ENCODE measurements around the gene CYP27A1.
"Not testable (repeated sequence)": the region's sequence is repeated elsewhere in the genome, so short reads cannot be mapped to it uniquely, and the experiment has no call there.

Gene CYP27A1

DNA sequence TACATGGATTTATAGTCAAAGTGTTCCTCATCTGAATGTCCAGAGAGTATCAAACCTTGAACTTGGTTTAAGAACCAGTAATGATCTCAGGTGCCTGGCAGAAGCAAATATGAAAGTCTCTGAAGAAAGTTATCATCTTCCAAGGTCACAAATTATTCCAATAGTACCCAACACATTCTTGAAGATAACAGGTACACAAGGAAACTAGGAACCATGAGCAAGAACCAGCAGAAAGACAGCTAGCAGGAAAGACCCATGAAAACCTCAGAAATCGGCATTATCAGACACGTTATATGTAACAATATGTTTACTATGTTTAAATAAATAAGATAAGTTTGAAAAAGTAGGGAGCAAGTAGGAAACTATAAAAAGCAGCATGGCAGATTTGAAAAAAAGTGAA, 55.5 kb downstream of the CYP27A1 start:
- no peaks in the 10 kb centered on the region for H3K79me2 ChIP-seq (ENCODE audit: control insufficient read depth, insufficient read depth, low read length, poor library complexity)
- H3K14ac ChIP-seq (ENCODE audit: low read length), result no peak overlapping the region
- H3K4me2 ChIP-seq (ENCODE audit: low read length), result no peak overlapping the region
- H3K18ac ChIP-seq (ENCODE audit: low read length), result no peak overlapping the region
- no peaks in the 10 kb centered on the region for H3K79me1 ChIP-seq (ENCODE audit: low read length)
- no peak for DNase-seq
- H2BK12ac ChIP-seq (ENCODE audit: low read length), result no peak overlapping the region
- no peak overlapping the region for H2BK120ac ChIP-seq (ENCODE audit: insufficient read depth, low read length, poor library complexity)
- no peak overlapping the region for H2AFZ ChIP-seq (ENCODE audit: insufficient read depth, low read length, poor library complexity)
- H4K91ac ChIP-seq (ENCODE audit: low read depth, low read length), result no peak overlapping the region
- H3K4me1 ChIP-seq (ENCODE audit: control insufficient read depth in 1 of 2, insufficient read depth in 2 of 2, low read length in 2 of 2), result no peaks in the 10 kb centered on the region
- H4K12ac ChIP-seq (ENCODE audit: low read depth, low read length), result no peak overlapping the region
- H3K27ac ChIP-seq (ENCODE audit: low read depth, low read length), result no peak overlapping the region
- no peak overlapping the region for H3K9ac ChIP-seq (ENCODE audit: low read length)
- no peak overlapping the region for H3K23ac ChIP-seq (ENCODE audit: low read length)
- H3K4ac ChIP-seq (ENCODE audit: low read depth, low read length), result no peak overlapping the region
- no peak overlapping the region for H2BK5ac ChIP-seq (ENCODE audit: low read depth, low read length, poor library complexity)
- no peak overlapping the region for H4K8ac ChIP-seq (ENCODE audit: low read depth, low read length)
- no peaks in the 10 kb centered on the region for H3K36me3 ChIP-seq (ENCODE audit: control insufficient read depth in 1 of 2, insufficient read depth in 2 of 2, low read length in 2 of 2)
- H3K27me3 ChIP-seq (ENCODE audit: insufficient read depth, low read length), result no peaks in the 10 kb centered on the region
- no peaks in the 10 kb centered on the region for H3K9me3 ChIP-seq (ENCODE audit: insufficient read depth, low read depth, low read length)
- no peak overlapping the region for H2AK5ac ChIP-seq (ENCODE audit: low read length)
- no CpG with 5 or more reads among the region's 2 CpGs for WGBS (ENCODE audit: extremely low coverage, insufficient coverage, insufficient read length)
- no peak overlapping the region for H3K4me3 ChIP-seq (ENCODE audit: low read depth, low read length)

- H2AFZ ChIP-seq (ENCODE audit: insufficient read depth, low read length, poor library complexity), result no peak overlapping the region
- H3K79me2 ChIP-seq (ENCODE audit: control insufficient read depth, insufficient read depth, low read length, poor library complexity), result no peaks in the 10 kb centered on the region
- no peak overlapping the region for H2AK5ac ChIP-seq (ENCODE audit: low read length)
- no peak overlapping the region for H3K14ac ChIP-seq (ENCODE audit: low read length)
- no peak overlapping the region for H2BK12ac ChIP-seq (ENCODE audit: low read length)
- H3K4me2 ChIP-seq (ENCODE audit: low read length), result no peak overlapping the region
- no peak overlapping the region for H2BK120ac ChIP-seq (ENCODE audit: insufficient read depth, low read length, poor library complexity)
- H3K79me1 ChIP-seq (ENCODE audit: low read length), result no peaks in the 10 kb centered on the region
- H4K8ac ChIP-seq (ENCODE audit: low read depth, low read length), result no peak overlapping the region
- no peak overlapping the region for H3K18ac ChIP-seq (ENCODE audit: low read length)
- no peak overlapping the region for H4K91ac ChIP-seq (ENCODE audit: low read depth, low read length)
- no peak for DNase-seq
- no peaks in the 10 kb centered on the region for H3K27me3 ChIP-seq (ENCODE audit: insufficient read depth, low read length)
- no peak overlapping the region for H3K23ac ChIP-seq (ENCODE audit: low read length)
- no CpG with 5 or more reads among the region's 4 CpGs for WGBS (ENCODE audit: extremely low coverage, insufficient coverage, insufficient read length)
- no peak overlapping the region for H4K12ac ChIP-seq (ENCODE audit: low read depth, low read length)
- no peaks in the 10 kb centered on the region for H3K36me3 ChIP-seq (ENCODE audit: control insufficient read depth in 1 of 2, insufficient read depth in 2 of 2, low read length in 2 of 2)
- H3K9me3 ChIP-seq (ENCODE audit: insufficient read depth, low read depth, low read length), result no peaks in the 10 kb centered on the region
- H3K4me3 ChIP-seq (ENCODE audit: low read depth, low read length), result no peak overlapping the region
- no peak overlapping the region for H3K4ac ChIP-seq (ENCODE audit: low read depth, low read length)
- no peak overlapping the region for H2BK5ac ChIP-seq (ENCODE audit: low read depth, low read length, poor library complexity)
- H3K4me1 ChIP-seq (ENCODE audit: control insufficient read depth in 1 of 2, insufficient read depth in 2 of 2, low read length in 2 of 2), result no peaks in the 10 kb centered on the region
- H3K27ac ChIP-seq (ENCODE audit: low read depth, low read length), result no peak overlapping the region
- no peak overlapping the region for H3K9ac ChIP-seq (ENCODE audit: low read length)
These were observed 57.5 kb downstream of the CYP27A1 start for GRCh38 chr2:218839430-218839829.

DNA sequence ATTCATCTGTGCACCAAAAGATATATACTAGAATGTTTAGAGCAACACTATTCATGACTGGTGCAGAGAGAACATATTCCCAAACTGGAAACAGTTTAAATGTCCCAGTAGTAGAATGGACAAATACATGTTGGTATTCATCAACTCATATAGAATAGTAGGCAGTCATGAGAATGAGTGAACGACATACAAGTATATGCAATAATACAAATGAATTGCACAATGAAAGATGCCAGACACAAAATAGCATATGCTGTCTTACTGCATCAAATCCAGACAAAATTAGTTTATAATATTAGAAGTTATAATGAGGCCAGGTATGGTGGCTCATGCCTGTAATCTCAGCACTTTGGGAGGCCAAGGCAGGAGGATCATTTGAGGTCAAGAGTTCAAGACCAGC, 57.9 kb downstream of the CYP27A1 start:
- Histone ChIP-seq H3K14ac (ENCODE audit: low read length) (no peak overlapping the region), H2BK5ac (ENCODE audit: low read depth, low read length, poor library complexity) (no peak overlapping the region)
- no CpG with 5 or more reads among the region's 1 CpG for WGBS (ENCODE audit: extremely low coverage, insufficient coverage, insufficient read length)

DNA sequence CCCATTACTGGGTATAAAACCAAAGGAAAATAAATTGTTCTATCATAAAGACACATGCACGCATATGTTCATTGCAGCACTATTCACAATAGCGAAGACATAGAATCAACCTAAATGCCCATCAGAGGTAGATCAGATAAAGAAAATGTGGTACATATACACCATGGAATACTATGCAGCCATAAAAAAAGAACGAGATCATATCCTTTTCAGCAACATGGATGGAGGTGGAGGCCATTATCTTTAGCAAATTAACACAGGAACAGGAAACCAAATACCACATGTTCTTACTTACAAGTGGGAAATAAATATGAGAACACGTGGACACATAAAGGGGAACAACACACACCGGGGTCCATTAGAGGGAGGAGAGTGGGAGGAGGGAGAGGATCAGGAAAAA, 62.4 kb downstream of the CYP27A1 start:
- not testable (repeated sequence) for H3K27me3 ChIP-seq (ENCODE audit: insufficient read depth, low read length); H2BK12ac ChIP-seq (ENCODE audit: low read length); H3K23ac ChIP-seq (ENCODE audit: low read length); H3K4me3 ChIP-seq (ENCODE audit: low read depth, low read length); H3K18ac ChIP-seq (ENCODE audit: low read length); H3K79me1 ChIP-seq (ENCODE audit: low read length); H3K9ac ChIP-seq (ENCODE audit: low read length); H3K36me3 ChIP-seq (ENCODE audit: control insufficient read depth in 1 of 2, insufficient read depth in 2 of 2, low read length in 2 of 2); H3K79me2 ChIP-seq (ENCODE audit: control insufficient read depth, insufficient read depth, low read length, poor library complexity); H4K12ac ChIP-seq (ENCODE audit: low read depth, low read length); H2AK5ac ChIP-seq (ENCODE audit: low read length); H3K4me1 ChIP-seq (ENCODE audit: control insufficient read depth in 1 of 2, insufficient read depth in 2 of 2, low read length in 2 of 2); H3K9me3 ChIP-seq (ENCODE audit: insufficient read depth, low read depth, low read length); H3K4me2 ChIP-seq (ENCODE audit: low read length); DNase-seq; H2AFZ ChIP-seq (ENCODE audit: insufficient read depth, low read length, poor library complexity); H3K27ac ChIP-seq (ENCODE audit: low read depth, low read length); H2BK120ac ChIP-seq (ENCODE audit: insufficient read depth, low read length, poor library complexity); H4K91ac ChIP-seq (ENCODE audit: low read depth, low read length); H4K8ac ChIP-seq (ENCODE audit: low read depth, low read length); H2BK5ac ChIP-seq (ENCODE audit: low read depth, low read length, poor library complexity); H3K14ac ChIP-seq (ENCODE audit: low read length); H3K4ac ChIP-seq (ENCODE audit: low read depth, low read length)
- WGBS (ENCODE audit: extremely low coverage, insufficient coverage, insufficient read length), result no CpG with 5 or more reads among the region's 5 CpGs

More for the DNA sequence above, 57.9 kb downstream of the CYP27A1 start:
- Histone ChIP-seq H4K12ac (ENCODE audit: low read depth, low read length) (no peak overlapping the region), H3K27me3 (ENCODE audit: insufficient read depth, low read length) (no peaks in the 10 kb centered on the region), H2AFZ (ENCODE audit: insufficient read depth, low read length, poor library complexity) (no peak overlapping the region), H2BK120ac (ENCODE audit: insufficient read depth, low read length, poor library complexity) (no peak overlapping the region), H3K36me3 (ENCODE audit: control insufficient read depth in 1 of 2, insufficient read depth in 2 of 2, low read length in 2 of 2) (peaks cover 0 to 2% of the 10 kb centered on the region in 2 experiments), H3K18ac (ENCODE audit: low read length) (no peak overlapping the region), H4K8ac (ENCODE audit: low read depth, low read length) (no peak overlapping the region), H3K4me3 (ENCODE audit: low read depth, low read length) (no peak overlapping the region), H3K23ac (ENCODE audit: low read length) (no peak overlapping the region), H3K9ac (ENCODE audit: low read length) (no peak overlapping the region), H4K91ac (ENCODE audit: low read depth, low read length) (no peak overlapping the region), H3K79me1 (ENCODE audit: low read length) (no peaks in the 10 kb centered on the region), H3K27ac (ENCODE audit: low read depth, low read length) (no peak overlapping the region), H2AK5ac (ENCODE audit: low read length) (no peak overlapping the region), H2BK12ac (ENCODE audit: low read length) (no peak overlapping the region), H3K79me2 (ENCODE audit: control insufficient read depth, insufficient read depth, low read length, poor library complexity) (no peaks in the 10 kb centered on the region), H3K4me1 (ENCODE audit: control insufficient read depth in 1 of 2, insufficient read depth in 2 of 2, low read length in 2 of 2) (no peaks in the 10 kb centered on the region), H3K9me3 (ENCODE audit: insufficient read depth, low read depth, low read length) (no peaks in the 10 kb centered on the region), H3K4me2 (ENCODE audit: low read length) (no peak overlapping the region), H3K4ac (ENCODE audit: low read depth, low read length) (no peak overlapping the region)
- no peak for DNase-seq
